ENCODE data around the gene ADAMTSL5.
"Not testable (repeated sequence)": the region's sequence is repeated elsewhere in the genome, so short reads cannot be mapped to it uniquely, and the experiment has no call there.

ADAMTSL5 gene

DNA sequence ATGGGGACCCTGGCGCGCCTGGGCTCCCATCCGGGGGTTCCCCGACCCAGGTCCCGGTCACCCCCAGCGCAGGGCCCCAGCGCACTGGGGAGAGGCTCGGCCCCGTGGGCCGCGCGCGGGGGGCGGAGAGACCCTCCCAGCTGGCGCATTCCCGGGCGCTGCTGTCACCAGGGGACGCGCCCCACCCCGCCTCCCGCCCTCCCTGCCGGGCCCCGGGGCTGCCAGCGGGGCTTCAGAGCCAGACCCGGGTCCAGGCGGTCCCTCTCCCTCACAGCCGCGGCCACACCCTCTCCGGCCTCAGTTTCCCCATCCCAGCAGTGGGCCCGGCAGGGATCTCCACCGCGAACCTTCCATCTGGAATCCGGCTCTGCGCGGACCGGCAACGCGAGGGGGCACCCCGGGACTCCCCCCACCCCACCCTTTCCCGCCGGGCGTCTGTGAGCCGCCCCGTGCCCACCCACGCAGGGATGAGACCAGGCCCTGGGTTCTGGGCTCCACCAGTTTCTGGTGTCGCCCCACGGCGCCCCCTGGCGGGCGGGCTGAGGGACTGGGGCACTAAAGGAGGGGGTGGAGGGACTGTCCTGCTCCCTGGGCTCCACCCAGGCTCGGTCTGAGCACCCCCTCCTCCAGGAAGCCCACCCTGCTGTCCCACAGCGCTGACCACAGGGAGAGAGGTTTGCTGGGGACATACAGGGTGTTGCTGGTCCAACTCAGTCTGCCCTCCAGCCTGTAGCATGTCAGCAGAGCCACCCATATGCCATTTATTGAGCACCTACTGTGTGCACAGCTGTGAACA lies 878 bp upstream of the ADAMTSL5 start:
- DNase-seq (ENCODE audit: low read depth in 2 of 2) = no peak

- DNase-seq (ENCODE audit: low read depth in 2 of 2) = no peak
Observed at GRCh38 chr19:1511318-1512317, 1.2 kb downstream of the ADAMTSL5 start.

- no peak for DNase-seq (ENCODE audit: low read depth in 2 of 2)
Observed at GRCh38 chr19:1510807-1511206, 2.0 kb downstream of the ADAMTSL5 start.

DNA sequence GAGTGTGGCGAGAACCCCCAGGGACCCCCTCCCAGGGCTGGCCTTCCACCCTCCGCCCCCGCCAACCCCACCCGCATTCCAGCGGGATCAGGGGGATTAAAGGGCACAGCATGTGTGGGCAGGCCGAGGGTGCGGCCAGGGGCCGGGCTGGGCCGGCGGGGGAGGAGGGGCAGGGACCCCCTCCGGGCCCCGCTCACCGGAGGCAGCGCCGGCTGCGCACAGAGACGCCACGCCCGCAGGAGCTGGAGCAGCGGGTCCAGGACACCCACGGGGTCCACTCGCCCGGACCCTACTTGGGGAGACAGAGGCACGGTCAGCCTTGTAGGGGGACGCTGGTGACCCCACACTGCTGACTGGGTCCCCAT lies 2.4 kb downstream of the ADAMTSL5 start:
- DNase-seq (ENCODE audit: low read depth in 2 of 2) = no peak

GRCh38 chr19:1509602-1510441 lies 3.0 kb downstream of the ADAMTSL5 start:
- DNase-seq (ENCODE audit: low read depth in 2 of 2) = no peak

DNA sequence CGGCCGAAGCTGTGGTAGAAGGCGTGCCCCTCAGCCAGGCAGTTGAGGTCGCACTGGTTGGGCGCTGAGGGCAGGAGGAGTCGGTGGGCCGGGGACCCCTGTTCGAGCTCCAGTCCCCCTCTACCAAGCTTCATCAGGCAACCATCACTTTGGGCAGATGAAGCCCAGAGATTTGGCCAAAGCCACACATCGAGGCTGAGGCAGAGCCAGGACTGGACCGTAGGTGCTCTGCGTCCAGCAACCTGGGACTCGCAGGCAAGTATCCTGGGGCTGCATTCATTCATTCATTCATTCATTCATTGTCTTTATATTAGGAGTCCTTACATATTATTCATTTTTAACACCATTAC lies 4.3 kb downstream of the ADAMTSL5 start:
- no peak for DNase-seq (ENCODE audit: low read depth in 2 of 2)

DNA sequence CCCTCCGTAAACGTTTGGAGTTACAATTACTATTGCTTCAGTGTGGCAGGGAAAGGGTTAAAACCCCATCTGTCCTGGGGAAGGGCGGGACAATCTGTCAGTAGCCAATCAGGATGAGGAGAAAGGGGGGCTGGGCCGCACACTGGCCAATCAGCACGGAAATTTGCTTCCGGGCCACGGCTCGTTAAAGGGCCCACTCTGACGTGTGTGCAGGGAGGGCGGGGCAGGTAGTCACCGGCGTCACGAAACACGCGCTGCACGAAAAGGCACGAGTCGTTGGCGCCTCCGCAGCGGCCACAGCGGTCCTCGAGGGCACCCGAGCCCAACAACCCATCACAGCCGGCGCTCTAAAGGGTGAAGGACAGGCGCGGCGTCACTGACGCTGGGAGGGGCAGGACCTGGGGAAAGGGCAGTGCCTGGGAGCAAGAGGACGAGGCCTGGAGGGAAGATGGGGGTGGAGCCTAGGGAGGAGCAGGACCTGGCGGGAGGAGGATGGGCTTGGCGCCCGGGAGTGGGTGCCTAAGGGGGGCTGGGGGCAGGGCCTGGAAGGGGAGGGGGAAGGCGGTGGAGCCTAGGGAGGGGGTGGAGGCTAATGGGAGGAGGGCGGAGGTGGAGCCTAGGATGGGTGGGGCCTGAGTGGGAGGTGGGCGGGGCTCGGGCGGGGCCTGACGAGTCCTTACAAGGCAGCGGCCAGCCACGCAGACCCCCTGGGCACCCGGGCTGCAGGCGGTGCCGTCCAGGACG lies 4.9 kb downstream of the ADAMTSL5 start:
- DNase-seq (ENCODE audit: low read depth in 2 of 2) = peak; percentile 89 to 91

DNA sequence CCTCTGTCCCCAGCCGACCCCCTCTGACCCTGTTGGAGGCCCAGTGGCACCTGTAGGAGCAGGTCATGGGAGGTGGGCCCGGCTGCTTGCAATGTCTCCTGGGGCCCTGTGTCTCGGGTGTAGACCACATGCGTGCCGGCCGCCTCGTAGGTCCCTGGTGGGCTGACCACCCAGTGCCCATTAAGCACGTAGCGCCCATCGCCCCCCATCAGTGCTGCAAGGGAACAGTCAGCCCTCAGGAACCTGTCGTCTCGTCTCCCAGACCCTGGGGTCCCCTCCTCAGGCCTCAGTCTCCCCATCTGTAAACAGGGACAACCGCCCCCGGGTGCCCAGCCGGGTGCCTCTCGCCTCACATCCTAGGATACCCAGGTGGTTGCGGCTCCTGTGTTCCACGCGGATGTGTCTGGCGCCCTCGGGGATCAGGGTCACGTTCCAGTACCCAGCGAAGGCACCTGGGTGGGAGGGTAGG lies 5.6 kb downstream of the ADAMTSL5 start:
- no peak for DNase-seq (ENCODE audit: low read depth in 2 of 2)

GRCh38 chr19:1505991-1506881 lies 6.6 kb downstream of the ADAMTSL5 start:
- no peak for DNase-seq (ENCODE audit: low read depth in 2 of 2)

DNA sequence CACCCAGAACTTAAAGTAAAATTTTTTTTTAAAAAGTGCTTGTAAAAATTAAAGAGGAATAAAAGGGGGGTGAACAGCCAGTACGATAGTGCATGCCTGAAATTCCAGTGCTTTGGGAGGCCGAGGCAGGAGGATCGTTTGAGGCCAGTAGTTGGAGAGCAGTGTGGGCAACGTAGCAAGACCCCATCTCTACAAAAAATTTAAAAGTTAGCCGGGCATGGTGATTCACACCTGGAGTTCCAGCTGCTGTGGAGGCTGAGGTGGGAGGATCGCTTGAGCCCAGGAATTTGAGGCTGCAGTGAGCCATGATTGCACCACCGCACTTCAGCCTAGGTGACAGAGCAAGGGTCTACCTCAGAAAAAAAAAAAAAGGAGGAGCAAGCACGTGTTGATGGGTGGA lies 7.8 kb downstream of the ADAMTSL5 start:
- no peak for DNase-seq (ENCODE audit: low read depth in 2 of 2)

GRCh38 chr19:1503925-1504773 lies 8.7 kb downstream of the ADAMTSL5 start:
- DNase-seq (ENCODE audit: low read depth in 2 of 2) = no peak

DNA sequence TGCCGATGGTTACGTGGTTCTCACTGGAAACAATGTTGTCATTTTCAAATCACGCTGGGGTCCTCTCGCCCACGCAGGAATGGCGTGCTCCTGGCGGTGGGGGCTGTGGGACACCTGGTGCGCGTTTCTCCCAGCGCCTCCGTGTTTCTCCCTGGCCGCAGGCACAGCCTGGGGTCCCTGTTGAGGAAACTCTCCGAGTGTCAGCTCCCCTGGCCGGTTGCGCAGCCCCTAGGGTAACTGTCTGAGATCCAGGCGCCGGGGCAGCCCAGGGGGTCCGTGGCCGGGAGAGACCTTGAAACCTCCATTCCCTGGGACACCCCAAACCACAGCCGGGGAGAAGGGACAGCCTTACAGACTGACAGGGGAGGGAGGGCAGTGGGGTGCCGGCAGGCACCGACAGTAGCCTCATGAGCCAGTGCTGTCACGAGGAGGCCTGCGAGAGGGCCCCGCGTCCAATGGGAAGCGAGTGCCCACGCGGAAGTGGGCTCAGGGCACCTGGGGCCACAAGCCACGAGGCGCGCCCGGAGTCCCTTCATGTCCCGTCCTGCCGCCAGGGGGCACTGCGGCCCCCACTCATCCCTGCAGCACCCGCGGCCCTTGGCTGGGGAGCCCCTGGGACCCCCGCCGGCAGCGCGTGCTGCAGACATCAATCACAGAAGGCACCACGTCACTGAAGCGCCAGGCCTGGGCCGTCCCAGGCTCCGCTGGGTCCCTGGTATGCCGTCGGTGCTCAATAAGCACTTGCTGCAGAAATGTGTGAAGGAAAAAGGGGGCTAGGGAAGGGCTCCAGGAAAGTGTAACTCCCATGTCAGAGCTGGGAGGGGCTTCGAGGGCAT lies 9.5 kb downstream of the ADAMTSL5 start:
- DNase-seq (ENCODE audit: low read depth in 2 of 2) = no peak

GRCh38 chr19:1502433-1503088 lies 10.3 kb downstream of the ADAMTSL5 start:
- DNase-seq (ENCODE audit: low read depth in 2 of 2) = no peak

- DNase-seq (ENCODE audit: low read depth in 2 of 2) = no peak
Observed at GRCh38 chr19:1501200-1501595, 11.6 kb downstream of the ADAMTSL5 start.

DNA sequence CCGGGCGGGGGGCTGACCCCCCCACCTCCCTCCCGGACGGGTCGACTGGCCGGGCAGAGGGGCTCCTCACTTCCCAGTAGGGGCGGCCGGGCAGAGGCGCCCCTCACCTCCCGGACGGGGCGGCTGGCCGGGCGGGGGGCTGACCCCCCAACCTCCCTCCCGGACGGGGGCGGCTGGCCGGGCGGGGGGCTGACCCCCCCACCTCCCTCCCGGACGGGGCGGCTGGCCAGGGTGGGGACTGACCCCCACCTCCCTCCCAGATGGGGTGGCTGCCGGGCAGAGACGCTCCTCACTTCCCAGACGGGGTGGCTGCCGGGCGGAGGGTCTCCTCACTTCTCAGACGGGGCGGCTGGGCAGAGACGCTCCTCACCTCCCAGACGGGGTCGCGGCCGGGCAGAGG lies 13.6 kb downstream of the ADAMTSL5 start:
- DNase-seq (ENCODE audit: low read depth in 2 of 2) = not testable (repeated sequence)

GRCh38 chr19:1497578-1498235 lies 15.1 kb downstream of the ADAMTSL5 start:
- no peak for DNase-seq (ENCODE audit: low read depth in 2 of 2)

Measured in fibroblast of skin of left biceps (primary cell).